Measurements from ENCODE around the gene ZDHHC11B. TPM values are rescaled to one million over a fixed set of nuclear protein-coding genes. Genes with fewer than 3 reads are reported as not detected.
"Not testable (repeated sequence)": the region's sequence is repeated elsewhere in the genome, so short reads cannot be mapped to it uniquely, and the experiment has no call there.

The ZDHHC11B gene
- total RNA-seq, 1 experiment from 2014 or later = 3.8 TPM

- BruUV-seq (replicated peaks); H3K27me3 ChIP-seq (ENCODE audit: insufficient read depth, low read length); intact Hi-C loops (cut with micrococcal nuclease); POLR2A ChIA-PET; H3K27ac ChIP-seq (ENCODE audit: low read depth, low read length); H3K9me2 ChIP-seq (ENCODE audit: insufficient read depth); DNase-seq (ENCODE audit: low read depth, low spot score); H2AFZ ChIP-seq (ENCODE audit: low read depth, low read length, poor library complexity, severe bottlenecking); H3K9ac ChIP-seq (ENCODE audit: low read length); H3K36me3 ChIP-seq (ENCODE audit: control insufficient read depth in 1 of 2, insufficient read depth in 2 of 2, low read length in 2 of 2); CTCF ChIA-PET; H3K4me1 ChIP-seq (ENCODE audit: control insufficient read depth in 1 of 2, insufficient read depth in 2 of 2, low read length in 2 of 2); H4K20me1 ChIP-seq (ENCODE audit: insufficient read depth); RAD21 ChIA-PET (ENCODE audit: low non-redundant PET in 1 of 2, low total read pairs in 2 of 2, uncharacterized antibody in 2 of 2, unreplicated experiment in 2 of 2); H3K4me2 ChIP-seq (ENCODE audit: low read length); H3K9me3 ChIP-seq (ENCODE audit: control insufficient read depth in 1 of 2, insufficient read depth in 1 of 2, low read depth in 1 of 2, low read length in 2 of 2); ATAC-seq; H3K79me2 ChIP-seq (ENCODE audit: insufficient read depth, low read length); H3K4me3 ChIP-seq (replicated peaks in 1 of 2; ENCODE audit: low read depth in 1 of 2, low read length in 2 of 2): not testable (repeated sequence)
Observed at GRCh38 chr5:795873-796272, 11.3 kb upstream of the ZDHHC11B start.

GRCh38 chr5:794948-795347 is 10.4 kb upstream of the ZDHHC11B start:
- CTCF ChIA-PET; H4K20me1 ChIP-seq (ENCODE audit: insufficient read depth); H3K79me2 ChIP-seq (ENCODE audit: insufficient read depth, low read length); DNase-seq (ENCODE audit: low read depth, low spot score); H3K4me2 ChIP-seq (ENCODE audit: low read length); H3K9ac ChIP-seq (ENCODE audit: low read length); H3K27me3 ChIP-seq (ENCODE audit: insufficient read depth, low read length); POLR2A ChIA-PET; H3K4me3 ChIP-seq (replicated peaks in 1 of 2; ENCODE audit: low read depth in 1 of 2, low read length in 2 of 2); ATAC-seq; H3K27ac ChIP-seq (ENCODE audit: low read depth, low read length); H3K9me3 ChIP-seq (ENCODE audit: control insufficient read depth in 1 of 2, insufficient read depth in 1 of 2, low read depth in 1 of 2, low read length in 2 of 2); H3K4me1 ChIP-seq (ENCODE audit: control insufficient read depth in 1 of 2, insufficient read depth in 2 of 2, low read length in 2 of 2); BruUV-seq (replicated peaks); H2AFZ ChIP-seq (ENCODE audit: low read depth, low read length, poor library complexity, severe bottlenecking); H3K36me3 ChIP-seq (ENCODE audit: control insufficient read depth in 1 of 2, insufficient read depth in 2 of 2, low read length in 2 of 2); H3K9me2 ChIP-seq (ENCODE audit: insufficient read depth); RAD21 ChIA-PET (ENCODE audit: low non-redundant PET in 1 of 2, low total read pairs in 2 of 2, uncharacterized antibody in 2 of 2, unreplicated experiment in 2 of 2): not testable (repeated sequence)
- intact Hi-C loops (cut with micrococcal nuclease) = loop anchor here (5.0 kb wide), 1 partner anchor 93 kb away; no protein-coding TSS in a partner anchor

- H3K79me2 ChIP-seq (ENCODE audit: insufficient read depth, low read length); H4K20me1 ChIP-seq (ENCODE audit: insufficient read depth); intact Hi-C loops (cut with micrococcal nuclease); H2AFZ ChIP-seq (ENCODE audit: low read depth, low read length, poor library complexity, severe bottlenecking); H3K9me2 ChIP-seq (ENCODE audit: insufficient read depth); H3K9ac ChIP-seq (ENCODE audit: low read length); POLR2A ChIA-PET; H3K4me2 ChIP-seq (ENCODE audit: low read length); H3K27ac ChIP-seq (ENCODE audit: low read depth, low read length); H3K9me3 ChIP-seq (ENCODE audit: control insufficient read depth in 1 of 2, insufficient read depth in 1 of 2, low read depth in 1 of 2, low read length in 2 of 2); BruUV-seq (replicated peaks); ATAC-seq; RAD21 ChIA-PET (ENCODE audit: low non-redundant PET in 1 of 2, low total read pairs in 2 of 2, uncharacterized antibody in 2 of 2, unreplicated experiment in 2 of 2); H3K36me3 ChIP-seq (ENCODE audit: control insufficient read depth in 1 of 2, insufficient read depth in 2 of 2, low read length in 2 of 2); H3K4me3 ChIP-seq (replicated peaks in 1 of 2; ENCODE audit: low read depth in 1 of 2, low read length in 2 of 2); CTCF ChIA-PET; H3K27me3 ChIP-seq (ENCODE audit: insufficient read depth, low read length); DNase-seq (ENCODE audit: low read depth, low spot score); H3K4me1 ChIP-seq (ENCODE audit: control insufficient read depth in 1 of 2, insufficient read depth in 2 of 2, low read length in 2 of 2): not testable (repeated sequence)
Observed at GRCh38 chr5:788703-789102, 4.2 kb upstream of the ZDHHC11B start.

- H3K9me3 ChIP-seq (ENCODE audit: control insufficient read depth in 1 of 2, insufficient read depth in 1 of 2, low read depth in 1 of 2, low read length in 2 of 2); H3K9ac ChIP-seq (ENCODE audit: low read length); RAD21 ChIA-PET (ENCODE audit: low non-redundant PET in 1 of 2, low total read pairs in 2 of 2, uncharacterized antibody in 2 of 2, unreplicated experiment in 2 of 2); POLR2A ChIA-PET; intact Hi-C loops (cut with micrococcal nuclease); H4K20me1 ChIP-seq (ENCODE audit: insufficient read depth); H3K79me2 ChIP-seq (ENCODE audit: insufficient read depth, low read length); H2AFZ ChIP-seq (ENCODE audit: low read depth, low read length, poor library complexity, severe bottlenecking); H3K27me3 ChIP-seq (ENCODE audit: insufficient read depth, low read length); ATAC-seq; H3K9me2 ChIP-seq (ENCODE audit: insufficient read depth); H3K4me2 ChIP-seq (ENCODE audit: low read length); H3K36me3 ChIP-seq (ENCODE audit: control insufficient read depth in 1 of 2, insufficient read depth in 2 of 2, low read length in 2 of 2); H3K27ac ChIP-seq (ENCODE audit: low read depth, low read length); BruUV-seq (replicated peaks); DNase-seq (ENCODE audit: low read depth, low spot score); H3K4me3 ChIP-seq (replicated peaks in 1 of 2; ENCODE audit: low read depth in 1 of 2, low read length in 2 of 2); CTCF ChIA-PET: not testable (repeated sequence)
- H3K4me1 ChIP-seq (ENCODE audit: control insufficient read depth in 1 of 2, insufficient read depth in 2 of 2, low read length in 2 of 2) = peaks cover 0 to 13% of the 10 kb centered on the region in 2 experiments; a peak in 1 of 4 replicates
Observed at GRCh38 chr5:787857-788233, 3.3 kb upstream of the ZDHHC11B start.

Data from HCT116 (cell line).